Measurements from ENCODE around the gene RFTN1.

GRCh38 chr3:16335333-16335732 is 178.2 kb downstream of the RFTN1 start:
- TF ChIP-seq CTCF (IDR thresholded peaks at IDR 0.05) (no peak), POLR2A (IDR thresholded peaks at IDR 0.05) (no peak), EP300 (IDR thresholded peaks at IDR 0.05) (no peak)

Data from ovary (tissue), 3 donors.